ENCODE measurements around the gene ALS2CL.

DNA sequence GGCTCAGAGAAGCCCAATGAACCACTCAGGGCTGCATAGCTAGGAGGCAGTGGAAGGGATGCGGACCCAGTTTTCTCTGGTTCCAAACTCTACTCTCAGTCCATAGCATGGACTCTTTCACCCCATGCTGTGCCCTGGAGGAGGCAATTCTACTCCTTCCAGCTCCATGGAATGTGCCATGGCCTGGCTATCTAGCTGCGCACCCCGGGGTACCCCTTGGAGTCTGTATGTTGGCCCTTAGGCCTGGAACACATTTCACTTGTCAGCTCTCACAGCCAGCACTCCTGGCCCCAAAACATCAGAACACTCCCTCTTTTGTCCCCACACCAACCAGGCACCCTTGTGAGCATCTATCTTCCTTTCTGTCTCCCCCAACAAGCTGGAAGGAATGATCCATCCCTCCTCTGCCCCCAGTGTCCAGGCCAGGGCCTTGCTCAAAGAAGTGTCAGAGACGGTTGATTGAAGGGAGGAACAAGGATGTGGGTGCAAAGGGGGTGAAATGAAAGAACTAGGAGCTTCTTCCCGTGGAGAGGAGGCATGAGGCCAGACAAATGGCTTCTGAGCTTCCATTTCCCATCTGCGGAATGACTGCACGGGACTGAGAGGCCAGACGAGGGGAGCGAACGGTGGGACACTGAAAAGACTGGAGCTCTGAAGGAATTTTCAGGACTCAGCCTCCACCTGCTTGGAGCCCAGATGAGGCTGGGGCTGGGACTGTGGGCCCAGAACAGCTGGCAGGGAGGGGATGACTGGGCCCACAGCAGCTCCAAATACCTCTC, 21.4 kb upstream of the ALS2CL start:
- TF ChIP-seq EZH2phosphoT487 (IDR thresholded peaks at IDR 0.05; ENCODE audit: unreplicated experiment), result no peak
- TF ChIP-seq, protein P1, sequence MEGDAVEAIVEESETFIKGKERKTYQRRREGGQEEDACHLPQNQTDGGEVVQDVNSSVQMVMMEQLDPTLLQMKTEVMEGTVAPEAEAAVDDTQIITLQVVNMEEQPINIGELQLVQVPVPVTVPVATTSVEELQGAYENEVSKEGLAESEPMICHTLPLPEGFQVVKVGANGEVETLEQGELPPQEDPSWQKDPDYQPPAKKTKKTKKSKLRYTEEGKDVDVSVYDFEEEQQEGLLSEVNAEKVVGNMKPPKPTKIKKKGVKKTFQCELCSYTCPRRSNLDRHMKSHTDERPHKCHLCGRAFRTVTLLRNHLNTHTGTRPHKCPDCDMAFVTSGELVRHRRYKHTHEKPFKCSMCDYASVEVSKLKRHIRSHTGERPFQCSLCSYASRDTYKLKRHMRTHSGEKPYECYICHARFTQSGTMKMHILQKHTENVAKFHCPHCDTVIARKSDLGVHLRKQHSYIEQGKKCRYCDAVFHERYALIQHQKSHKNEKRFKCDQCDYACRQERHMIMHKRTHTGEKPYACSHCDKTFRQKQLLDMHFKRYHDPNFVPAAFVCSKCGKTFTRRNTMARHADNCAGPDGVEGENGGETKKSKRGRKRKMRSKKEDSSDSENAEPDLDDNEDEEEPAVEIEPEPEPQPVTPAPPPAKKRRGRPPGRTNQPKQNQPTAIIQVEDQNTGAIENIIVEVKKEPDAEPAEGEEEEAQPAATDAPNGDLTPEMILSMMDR (conservative IDR thresholded peaks at IDR 0.05; ENCODE audit: low read depth in 2 of 2), result no peak

Measured in GM23338 (cell line).